Calu3 (cell line): Measurements from ENCODE around the gene ERVFRD-1. TPM values are rescaled to one million over a fixed set of nuclear protein-coding genes. Genes with fewer than 3 reads are reported as not detected.

Experiments
- BruUV-seq: library from RNA; stranded (reverse); fragments of 400-500 nt; replicated peaks from 2 replicates; lab custom pipeline; 2021; lab: Mats Ljungman, UMichigan
- CTCF ChIA-PET: fragments of 300-600 bp; sonication (Branson Sonifier 250); formaldehyde crosslinking; loops from one replicate; lab custom pipeline; 2022; ENCODE audit warnings: antibody characterized with exemption; lab: Charles Lee
- DNase-seq: peaks from one replicate; pipeline ENCODE4 v3.0.0; 2022
- H3K27ac Mint-ChIP-seq: one replicate; pipeline ENCODE4 v1.8.0; 2022; ENCODE audit warnings: mixed read lengths; ENCODE audit not compliant: unreplicated experiment
- H3K27me3 Mint-ChIP-seq: one replicate; pipeline ENCODE4 v1.8.0; 2022; ENCODE audit warnings: mixed read lengths; ENCODE audit not compliant: unreplicated experiment
- H3K36me3 Mint-ChIP-seq: one replicate; pipeline ENCODE4 v1.8.0; 2022; ENCODE audit warnings: mild to moderate bottlenecking, moderate library complexity, mixed read lengths; ENCODE audit not compliant: insufficient read depth, unreplicated experiment
- H3K4me1 Mint-ChIP-seq: one replicate; pipeline ENCODE4 v1.8.0; 2022; ENCODE audit warnings: mild to moderate bottlenecking, low read depth, mixed read lengths; ENCODE audit not compliant: unreplicated experiment
- H3K4me3 Mint-ChIP-seq: one replicate; pipeline ENCODE4 v1.8.0; 2022; ENCODE audit warnings: mild to moderate bottlenecking, low read depth, moderate library complexity, mixed read lengths; ENCODE audit not compliant: unreplicated experiment
- H3K9me3 Mint-ChIP-seq: one replicate; pipeline ENCODE4 v1.8.0; 2022; ENCODE audit warnings: low read depth, mixed read lengths; ENCODE audit not compliant: unreplicated experiment
- intact Hi-C: fragments of 100-400 bp; cut with micrococcal nuclease; formaldehyde crosslinking; loops from one replicate; pipeline ENCODE4 v1.10.0; 2022; ENCODE audit not compliant: unreplicated experiment
- total RNA-seq: library from RNA; stranded (reverse); gene quantifications from 2 replicates; pipeline ENCODE4 v1.2.3, GENCODE V29; 2022
- TF ChIP-seq, protein P1 (sequence below): fragments of 200-600 bp; IDR thresholded peaks from one replicate; pipeline ENCODE4 v1.8.0; 2022; ENCODE audit warnings: antibody characterized with exemption; ENCODE audit not compliant: unreplicated experiment

ERVFRD-1 gene
- total RNA-seq, 1 experiment from 2014 or later: not detected

DNA sequence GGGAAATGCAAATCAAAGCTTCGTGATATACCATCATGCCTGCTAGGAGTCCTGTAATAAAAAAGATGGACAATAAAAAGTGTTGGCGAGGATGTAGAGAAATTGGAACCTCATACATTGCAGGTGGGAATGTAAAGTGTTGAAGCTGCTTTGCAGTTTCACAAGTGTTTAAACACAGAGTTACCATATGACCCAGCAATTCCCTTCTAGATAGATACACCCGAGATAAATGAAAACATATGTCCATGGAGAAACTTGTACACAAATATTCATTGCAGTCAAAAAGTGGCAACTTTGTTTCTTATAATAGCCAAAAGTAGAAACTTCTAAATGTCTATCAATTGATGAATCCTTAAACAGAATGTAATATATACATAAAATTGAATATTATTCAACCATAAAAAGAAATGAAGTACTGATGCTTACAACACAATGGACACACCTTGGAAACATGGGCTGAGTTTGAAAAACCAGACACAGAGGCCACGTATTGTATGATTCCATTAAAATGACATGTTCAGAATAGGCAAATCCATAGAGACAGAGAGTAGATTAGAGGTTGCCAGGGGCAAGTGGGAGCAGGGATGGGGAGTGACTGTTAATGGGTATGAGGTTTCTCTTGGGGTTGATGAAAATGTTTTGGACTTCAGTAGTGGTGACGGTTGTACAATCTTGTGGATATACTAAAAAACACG is 20.8 kb upstream of the ERVFRD-1 start:
- intact Hi-C loops: no loop called here
- TF ChIP-seq, protein P1, sequence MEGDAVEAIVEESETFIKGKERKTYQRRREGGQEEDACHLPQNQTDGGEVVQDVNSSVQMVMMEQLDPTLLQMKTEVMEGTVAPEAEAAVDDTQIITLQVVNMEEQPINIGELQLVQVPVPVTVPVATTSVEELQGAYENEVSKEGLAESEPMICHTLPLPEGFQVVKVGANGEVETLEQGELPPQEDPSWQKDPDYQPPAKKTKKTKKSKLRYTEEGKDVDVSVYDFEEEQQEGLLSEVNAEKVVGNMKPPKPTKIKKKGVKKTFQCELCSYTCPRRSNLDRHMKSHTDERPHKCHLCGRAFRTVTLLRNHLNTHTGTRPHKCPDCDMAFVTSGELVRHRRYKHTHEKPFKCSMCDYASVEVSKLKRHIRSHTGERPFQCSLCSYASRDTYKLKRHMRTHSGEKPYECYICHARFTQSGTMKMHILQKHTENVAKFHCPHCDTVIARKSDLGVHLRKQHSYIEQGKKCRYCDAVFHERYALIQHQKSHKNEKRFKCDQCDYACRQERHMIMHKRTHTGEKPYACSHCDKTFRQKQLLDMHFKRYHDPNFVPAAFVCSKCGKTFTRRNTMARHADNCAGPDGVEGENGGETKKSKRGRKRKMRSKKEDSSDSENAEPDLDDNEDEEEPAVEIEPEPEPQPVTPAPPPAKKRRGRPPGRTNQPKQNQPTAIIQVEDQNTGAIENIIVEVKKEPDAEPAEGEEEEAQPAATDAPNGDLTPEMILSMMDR: no peak
- H3K4me1 Mint-ChIP-seq: no peaks in the 10 kb centered on the region
- CTCF ChIA-PET: no interaction called here
- H3K4me3 Mint-ChIP-seq: no peak overlapping the region
- no peak for DNase-seq
- H3K27ac Mint-ChIP-seq: no peak overlapping the region
- no TSS peak for BruUV-seq
- H3K27me3 Mint-ChIP-seq: no peaks in the 10 kb centered on the region
- no peaks in the 10 kb centered on the region for H3K36me3 Mint-ChIP-seq
- no peaks in the 10 kb centered on the region for H3K9me3 Mint-ChIP-seq

DNA sequence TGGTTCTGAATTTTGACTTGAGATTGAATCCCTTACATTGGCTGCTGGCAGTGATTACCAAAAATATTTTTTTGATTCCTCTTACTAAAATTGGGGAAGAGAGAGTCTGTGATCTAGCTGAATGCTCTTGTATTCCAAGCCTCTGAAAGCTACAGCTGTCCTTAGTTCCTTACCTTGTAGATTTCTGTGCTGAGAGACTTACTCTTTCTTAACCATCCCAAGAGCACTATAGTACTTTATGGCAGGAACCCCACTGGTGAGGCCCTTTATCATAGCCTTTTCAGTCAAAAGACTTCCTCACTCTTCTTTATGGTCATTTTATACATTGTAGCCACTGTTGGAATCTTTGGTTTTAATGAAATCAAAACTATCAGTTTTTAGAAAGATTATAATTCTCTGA is 19.1 kb upstream of the ERVFRD-1 start:
- intact Hi-C loops: no loop called here
- no TSS peak for BruUV-seq
- Mint-ChIP-seq H3K9me3 (no peaks in the 10 kb centered on the region), H3K36me3 (no peaks in the 10 kb centered on the region), H3K27ac (no peak overlapping the region), H3K4me1 (no peaks in the 10 kb centered on the region), H3K27me3 (no peaks in the 10 kb centered on the region), H3K4me3 (no peak overlapping the region)
- no peak for DNase-seq
- CTCF ChIA-PET: no interaction called here
- TF ChIP-seq, protein P1: no peak

DNA sequence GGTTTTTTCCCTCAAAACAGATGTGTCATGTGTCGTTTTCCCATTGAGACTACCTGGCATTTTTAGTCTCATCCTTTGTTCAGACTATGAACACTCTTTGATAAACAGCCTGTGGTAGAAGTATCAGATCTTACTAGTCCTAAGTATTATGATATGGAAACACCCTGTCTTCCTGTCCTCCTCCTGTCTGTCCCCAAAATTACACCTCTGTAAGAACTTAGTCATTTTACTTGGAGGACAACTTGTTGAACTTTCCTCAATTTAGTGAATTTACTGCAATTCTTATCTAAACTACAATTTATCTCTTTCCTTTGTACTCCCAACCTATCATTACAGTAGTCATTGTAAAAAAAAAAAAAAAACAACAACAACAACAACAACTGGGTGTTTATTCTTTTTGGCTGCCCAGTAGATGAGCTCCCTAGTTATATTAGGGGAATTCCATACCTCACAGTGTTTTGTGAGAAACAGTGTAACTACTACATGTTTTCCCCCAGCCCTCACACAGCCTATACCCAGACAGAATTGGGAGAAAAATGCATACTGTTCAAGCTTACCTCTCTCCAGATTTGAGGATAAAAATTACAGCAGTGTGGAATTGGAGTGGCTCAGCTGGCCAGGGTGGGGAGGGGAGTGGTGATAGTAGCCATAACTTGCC is 18.5 kb upstream of the ERVFRD-1 start:
- CTCF ChIA-PET: no interaction called here
- intact Hi-C loops: no loop called here
- no TSS peak for BruUV-seq

DNA sequence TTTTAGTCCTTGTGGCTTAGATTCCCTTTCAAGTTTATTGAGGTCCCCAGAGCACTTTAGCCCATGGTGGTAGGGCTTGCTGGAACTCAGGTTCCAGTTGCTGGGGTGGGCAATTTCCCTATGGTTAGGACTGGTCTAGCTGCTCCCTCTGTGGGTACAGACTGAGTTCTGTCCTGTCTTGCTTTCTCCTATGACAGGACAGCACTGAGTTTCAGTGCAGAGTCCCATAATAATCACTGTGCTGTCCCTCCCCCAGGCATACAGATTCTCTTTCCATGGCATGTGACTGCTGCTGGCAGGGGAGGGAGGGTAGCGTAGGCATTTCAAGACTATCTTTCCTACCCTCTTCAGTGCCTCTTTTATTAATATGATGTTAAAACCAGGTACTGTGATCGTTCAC is 17.1 kb upstream of the ERVFRD-1 start:
- TF ChIP-seq, protein P1: no peak
- no peak overlapping the region for H3K4me3 Mint-ChIP-seq
- no peak overlapping the region for H3K27ac Mint-ChIP-seq
- CTCF ChIA-PET: no interaction called here
- H3K4me1 Mint-ChIP-seq: no peaks in the 10 kb centered on the region
- no peaks in the 10 kb centered on the region for H3K36me3 Mint-ChIP-seq
- no peaks in the 10 kb centered on the region for H3K27me3 Mint-ChIP-seq
- intact Hi-C loops: no loop called here
- no peak for DNase-seq
- no peaks in the 10 kb centered on the region for H3K9me3 Mint-ChIP-seq
- BruUV-seq: no TSS peak

More for the DNA sequence above, 18.5 kb upstream of the ERVFRD-1 start:
- H3K36me3 Mint-ChIP-seq: no peaks in the 10 kb centered on the region
- H3K27ac Mint-ChIP-seq: no peak overlapping the region
- no peak overlapping the region for H3K4me3 Mint-ChIP-seq
- H3K27me3 Mint-ChIP-seq: no peaks in the 10 kb centered on the region
- no peak for DNase-seq
- H3K4me1 Mint-ChIP-seq: no peaks in the 10 kb centered on the region
- TF ChIP-seq, protein P1: no peak
- no peaks in the 10 kb centered on the region for H3K9me3 Mint-ChIP-seq
